NOMO-1 treated with DMSO at 0.1 percent for 48 hours (cell line): ENCODE measurements around the gene CREG1.
A peak's percentile ranks its signal among the peaks of the same experiment; 100 is the strongest.
"Not testable (repeated sequence)": the region's sequence is repeated elsewhere in the genome, so short reads cannot be mapped to it uniquely, and the experiment has no call there.

Experiments
- DNase-seq: peaks from one replicate; lab custom pipeline; 2025; ENCODE audit not compliant: unreplicated experiment; lab: John Stamatoyannopoulos, UW

CREG1 gene

GRCh38 chr1:167553136-167554027 is at the start of gene CREG1:
Gene CREG1 (minus strand): TSS chr1:167553762.
- DNase-seq, result peak; percentile 93

DNA sequence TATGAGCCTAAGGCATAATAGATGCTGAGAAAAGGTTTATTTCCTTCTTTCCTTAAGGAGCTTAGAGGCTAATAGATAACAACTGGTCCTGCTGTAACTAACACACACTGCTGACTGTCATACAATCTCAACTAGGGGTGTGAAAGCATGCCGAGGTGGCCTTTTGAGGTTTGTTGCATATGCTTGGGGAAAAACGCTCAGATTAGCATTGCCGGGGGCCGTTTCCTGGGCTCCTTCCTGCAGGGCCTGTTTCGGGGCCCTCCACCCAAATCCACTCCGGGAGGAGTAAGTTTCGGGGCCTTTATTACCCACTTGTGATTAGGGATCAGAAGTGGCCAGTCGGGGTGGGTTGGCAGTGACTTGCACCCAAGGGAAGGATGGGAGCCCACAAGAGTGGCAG is 49.3 kb upstream of the CREG1 start:
- no peak for DNase-seq

GRCh38 chr1:167601442-167602383 is 48.2 kb upstream of the CREG1 start:
- peak; percentile 97 for DNase-seq

GRCh38 chr1:167599957-167600581 is 46.5 kb upstream of the CREG1 start:
- DNase-seq, result peak; percentile 86

- no peak for DNase-seq
These were observed 41.3 kb upstream of the CREG1 start for GRCh38 chr1:167594822-167595221.

- no peak for DNase-seq
These were observed 40.3 kb upstream of the CREG1 start for GRCh38 chr1:167593860-167594259.

DNA sequence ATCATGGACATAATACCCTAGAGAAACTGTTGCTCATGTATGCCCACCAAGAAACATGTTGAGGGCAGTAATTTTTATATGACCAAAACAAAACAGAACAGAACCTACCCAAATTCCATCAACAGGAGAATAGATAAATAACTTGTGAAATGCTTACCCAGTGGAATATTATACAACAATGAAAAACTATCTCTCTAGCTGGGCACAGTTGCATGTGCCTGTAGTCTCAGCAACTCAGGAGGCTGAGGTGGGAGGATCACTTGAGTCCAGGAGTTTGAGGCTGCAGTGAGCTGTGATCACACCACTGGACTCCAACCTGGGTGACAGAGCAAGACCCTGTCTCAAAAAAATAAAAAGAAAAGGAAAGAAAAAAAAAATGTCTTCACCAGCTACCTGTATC is 38.9 kb upstream of the CREG1 start:
- no peak for DNase-seq

GRCh38 chr1:167588361-167588760 is 34.8 kb upstream of the CREG1 start:
- no peak for DNase-seq

DNA sequence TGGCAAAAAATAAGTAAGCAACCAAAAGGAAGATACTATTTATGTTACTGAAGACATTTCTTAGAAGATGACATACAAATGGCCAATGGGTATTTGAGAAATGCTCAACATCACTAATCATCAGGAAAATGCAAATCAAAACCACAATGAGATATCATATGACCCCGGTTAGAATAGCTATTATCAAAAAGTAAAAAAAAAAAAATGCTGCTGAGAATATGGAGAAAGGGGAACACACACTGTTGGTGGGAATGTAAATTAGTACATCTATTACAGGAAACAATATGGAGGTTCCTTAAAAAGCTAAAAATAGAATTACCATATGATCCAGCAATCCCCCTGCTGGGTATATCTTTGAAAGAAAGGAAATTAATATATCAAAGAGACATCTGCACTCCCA is 34.3 kb upstream of the CREG1 start:
- no peak for DNase-seq

- no peak for DNase-seq
These were observed 33.8 kb upstream of the CREG1 start for GRCh38 chr1:167587342-167587741.

GRCh38 chr1:167584581-167584980 is 31.0 kb upstream of the CREG1 start:
- no peak for DNase-seq

DNA sequence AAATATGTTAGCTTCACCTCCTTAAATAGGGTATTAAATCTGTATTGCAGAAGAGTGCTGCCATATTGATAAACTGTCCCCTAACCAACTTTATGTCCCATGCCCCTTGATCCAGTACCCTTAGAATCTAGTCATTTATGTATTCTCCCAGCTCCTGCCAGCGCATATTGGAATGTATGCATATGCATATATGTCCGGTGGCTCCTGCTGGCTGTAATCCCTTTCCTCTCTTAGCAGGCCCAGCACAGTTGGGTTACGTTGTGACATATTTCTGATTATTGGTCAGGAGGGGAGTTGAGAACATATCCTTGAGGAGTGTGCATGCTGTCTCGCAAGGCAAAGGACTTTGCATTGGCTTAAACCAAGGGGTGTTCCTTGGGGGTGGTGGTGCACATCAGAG is 29.2 kb upstream of the CREG1 start:
- DNase-seq, result no peak

- no peak for DNase-seq
These were observed 28.5 kb upstream of the CREG1 start for GRCh38 chr1:167582064-167582463.

DNA sequence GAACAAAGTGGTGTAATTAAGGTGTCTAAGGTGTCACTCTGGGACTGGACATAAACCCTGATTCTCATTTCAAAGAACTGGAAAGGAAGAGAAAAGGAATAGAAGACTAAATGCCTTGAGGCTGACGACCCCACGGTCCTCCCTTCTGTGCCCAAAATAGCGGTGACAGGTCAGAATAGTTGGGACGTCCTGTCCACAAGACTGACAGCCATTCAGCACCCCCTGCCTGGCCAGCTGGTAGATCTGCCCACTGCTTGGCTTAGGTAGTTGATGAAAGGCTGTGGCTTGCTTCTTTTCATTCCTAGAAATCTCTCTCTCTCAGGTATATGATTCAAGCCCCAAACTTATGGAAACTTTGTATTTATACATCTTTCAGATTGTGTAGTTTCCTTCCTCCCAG is 26.4 kb upstream of the CREG1 start:
- no peak for DNase-seq

DNA sequence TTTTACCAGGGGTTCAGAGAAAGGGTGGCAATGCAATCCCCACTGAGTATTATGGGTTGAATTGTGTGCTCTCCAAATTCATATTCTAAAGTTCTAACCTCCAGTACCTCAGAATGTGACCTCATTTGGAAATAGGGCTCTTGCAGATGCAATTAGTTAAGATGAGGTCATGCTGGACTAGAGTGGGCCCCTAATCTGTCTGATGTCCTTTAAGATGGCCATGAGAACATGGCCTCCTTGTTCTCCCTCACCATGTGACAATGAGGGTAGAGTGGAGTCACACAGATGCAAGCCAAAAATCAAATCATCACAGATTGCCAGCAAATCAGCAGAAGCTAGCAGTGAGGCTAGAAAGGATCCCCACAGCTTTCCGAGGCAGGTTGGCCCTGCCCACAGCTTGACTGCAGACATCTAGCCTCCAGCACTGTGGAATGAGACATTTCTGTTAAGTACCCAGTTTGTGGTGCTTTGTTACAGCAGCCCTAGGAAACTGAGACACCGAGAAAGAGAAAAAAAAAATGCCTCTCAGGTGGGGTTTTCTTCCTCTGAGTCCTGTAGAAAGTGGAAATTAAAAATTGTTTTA is 25.5 kb upstream of the CREG1 start:
- no peak for DNase-seq

DNA sequence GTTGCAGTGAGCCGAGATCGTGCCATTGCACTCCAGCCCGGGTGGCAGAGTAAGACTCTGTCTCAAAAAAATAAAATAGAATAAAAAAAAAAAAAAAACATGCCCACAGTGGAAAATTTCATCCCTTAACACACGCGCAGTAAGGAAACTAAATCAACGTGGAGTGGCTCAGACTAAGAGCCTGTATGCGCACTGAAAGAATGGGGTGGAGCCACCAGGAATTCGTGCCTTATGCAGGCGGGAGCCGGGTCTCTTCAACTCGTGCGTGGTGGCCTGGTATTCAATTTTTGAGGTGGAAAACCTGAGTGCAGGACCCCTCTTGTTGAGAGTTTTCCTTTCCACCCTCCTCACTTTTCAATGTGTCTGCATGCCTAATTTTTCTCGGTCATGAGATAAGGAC is 22.1 kb upstream of the CREG1 start:
- no peak for DNase-seq

DNA sequence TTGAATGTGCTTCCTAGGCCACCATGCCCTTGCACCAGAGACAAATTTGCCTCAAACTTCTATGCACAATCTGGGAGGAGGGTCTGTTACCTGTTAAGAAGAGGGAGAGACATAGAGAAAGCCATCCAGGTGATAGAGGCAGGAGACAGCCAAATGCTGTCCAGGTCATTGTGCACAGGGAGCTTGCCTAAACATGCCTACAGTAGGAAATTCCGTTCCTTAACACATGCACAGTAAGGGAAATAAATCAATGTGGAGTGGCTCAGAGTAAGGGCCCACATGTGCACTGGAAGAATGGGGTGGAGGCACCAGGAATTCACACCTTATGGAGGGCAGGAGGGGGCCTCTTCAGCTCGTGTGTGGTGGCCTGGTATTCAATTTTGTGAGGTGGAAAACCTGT is 19.5 kb upstream of the CREG1 start:
- no peak for DNase-seq

DNA sequence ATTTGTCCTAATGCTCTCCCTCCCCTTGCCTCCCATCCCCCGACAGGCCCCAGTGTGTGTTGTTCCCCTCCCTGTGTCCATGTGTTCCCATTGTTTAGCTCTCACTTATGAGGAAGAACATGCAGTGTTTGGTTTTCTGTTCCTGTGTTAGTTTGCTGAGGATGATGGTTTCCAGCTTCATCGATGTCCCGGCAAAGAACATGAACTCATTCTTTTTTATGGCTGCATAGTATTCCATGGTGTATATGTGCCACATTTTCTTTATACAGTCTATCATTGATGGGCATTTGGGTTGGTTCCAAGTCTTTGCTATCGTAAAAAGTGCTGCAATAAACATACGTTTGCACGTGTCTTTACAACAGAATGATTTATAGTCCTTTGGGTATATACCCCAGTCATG is 17.1 kb upstream of the CREG1 start:
- not testable (repeated sequence) for DNase-seq

- DNase-seq, result no peak
These were observed 14.1 kb upstream of the CREG1 start for GRCh38 chr1:167567663-167568062.

- no peak for DNase-seq
These were observed 13.2 kb upstream of the CREG1 start for GRCh38 chr1:167566766-167567165.

DNA sequence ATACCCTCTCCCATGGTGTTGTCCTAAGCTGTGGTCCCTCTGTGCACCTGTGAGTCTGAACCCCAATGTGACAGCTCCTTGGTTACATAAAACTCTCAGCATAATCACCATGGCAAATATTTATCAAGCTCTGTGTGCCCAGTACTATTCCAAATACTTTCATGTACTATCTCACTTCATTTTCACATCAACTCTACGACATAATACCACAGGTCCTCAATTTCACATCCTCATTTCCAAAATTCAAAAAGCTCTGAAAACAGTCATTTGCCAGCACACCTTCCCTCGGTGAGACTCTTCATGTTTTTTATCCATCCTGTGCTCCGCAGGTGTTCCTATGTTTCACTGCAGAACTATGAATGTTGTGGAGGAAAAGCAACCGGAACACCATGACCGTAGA is 12.4 kb upstream of the CREG1 start:
- DNase-seq, result peak; percentile 49
